Stimulated activated CD8-positive, alpha-beta memory T cell treated with anti-CD3 and anti-CD28 coated beads, Interleukin-15, amount 100 ng/mL, for 24 hours (primary cell): ENCODE data around the gene ADK.
"Not testable (repeated sequence)": the region's sequence is repeated elsewhere in the genome, so short reads cannot be mapped to it uniquely, and the experiment has no call there.

Experiments
- DNase-seq: peaks from one replicate; pipeline ENCODE4 v3.0.0-alpha.2; 2020; ENCODE audit warnings: low read depth

ADK gene

DNA sequence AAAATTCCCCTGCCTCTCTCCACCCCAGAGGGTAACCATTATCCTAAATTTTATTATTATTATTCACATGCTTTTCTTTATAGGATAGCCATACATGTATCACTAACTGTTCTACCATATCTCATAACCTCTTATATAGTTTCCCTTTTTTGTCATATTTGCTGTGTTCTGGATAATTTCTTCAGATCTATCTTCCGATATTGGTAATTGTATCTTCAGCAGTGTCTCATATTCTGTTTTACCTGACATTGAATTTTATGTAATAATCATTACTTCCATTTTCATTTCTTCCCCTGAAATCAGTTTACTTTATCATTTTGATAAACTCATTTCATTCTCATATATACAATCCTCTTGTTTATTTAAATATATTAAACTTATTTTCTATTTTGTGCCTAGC, 273.5 kb downstream of the ADK start:
- no peak for DNase-seq

DNA sequence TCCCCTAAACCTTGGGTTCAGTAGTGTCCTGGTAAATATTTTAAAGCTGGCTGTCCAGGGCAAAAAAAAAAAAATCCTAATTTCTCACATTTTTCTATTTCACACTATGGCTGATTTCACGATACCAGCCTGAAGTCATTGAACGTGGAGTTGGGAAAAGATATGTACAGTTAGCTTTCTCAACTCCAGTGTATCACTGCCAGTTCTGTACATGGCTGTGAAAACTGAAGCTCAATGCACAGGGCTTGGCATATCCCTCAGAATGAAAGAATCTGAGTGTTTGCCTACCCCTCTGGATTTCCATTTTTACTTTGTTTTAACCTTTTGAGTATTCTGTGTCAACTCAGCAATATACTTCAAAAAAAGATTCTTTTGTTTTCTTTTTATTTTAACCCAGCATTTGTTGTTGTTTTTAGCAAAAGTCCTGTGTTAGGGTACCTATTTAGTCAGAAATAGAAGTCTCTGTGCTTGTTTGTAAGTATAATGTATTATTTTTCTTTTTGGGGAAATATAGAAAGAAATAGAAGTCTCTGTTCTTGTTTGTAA, 274.5 kb downstream of the ADK start:
- DNase-seq = no peak

DNA sequence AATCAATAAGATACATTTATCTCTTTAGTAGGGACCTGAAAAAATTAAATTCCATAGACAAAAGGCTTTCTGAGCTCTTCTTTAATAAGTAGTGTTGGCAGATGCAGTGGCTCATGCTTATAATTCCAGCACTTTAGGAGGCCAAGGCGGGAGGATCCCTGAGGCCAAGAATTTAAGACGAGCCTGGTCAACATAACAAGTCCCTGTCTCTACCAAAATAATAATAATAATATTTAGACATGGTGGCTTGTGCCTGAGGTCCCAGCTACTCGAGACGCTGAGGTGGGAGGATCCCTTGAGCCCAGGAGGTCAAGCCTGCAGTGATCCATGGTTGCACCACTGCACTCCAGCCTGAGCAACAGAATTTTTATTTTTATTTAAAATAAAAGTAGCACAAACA, 280.8 kb downstream of the ADK start:
- DNase-seq = no peak

DNA sequence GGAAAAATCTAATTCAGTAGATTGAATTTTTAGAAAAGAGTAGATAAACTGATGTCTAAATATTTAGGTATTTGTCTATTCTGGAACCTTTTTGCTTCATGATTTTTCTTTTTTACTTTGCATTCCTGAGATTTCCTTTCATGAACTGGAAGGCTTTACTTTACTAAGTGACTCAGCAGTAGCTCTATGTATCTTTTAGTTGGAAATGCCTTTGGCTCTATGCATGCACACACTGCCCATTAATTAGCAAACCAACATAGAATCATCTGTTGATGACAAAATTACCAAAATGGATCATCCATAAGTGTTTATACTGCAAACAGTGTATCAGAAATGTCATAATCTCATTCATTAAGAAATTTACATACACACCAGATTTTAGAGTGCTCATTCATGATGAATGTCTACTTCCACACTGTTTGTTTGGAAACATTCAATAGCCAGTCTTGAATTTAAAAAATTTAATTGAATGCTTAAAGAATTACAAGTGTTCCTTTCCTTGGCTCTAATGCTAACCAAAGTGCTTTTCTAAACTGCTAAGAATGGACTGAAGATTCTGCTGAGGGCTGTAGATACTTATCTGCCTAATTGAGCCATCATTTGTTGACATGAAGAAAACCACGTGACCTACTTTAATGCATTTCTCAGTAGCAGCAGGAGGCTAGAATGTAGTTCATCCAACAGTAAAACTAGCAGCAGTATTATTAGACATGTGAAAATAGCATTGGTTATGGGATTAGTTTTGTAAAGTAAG, 282.0 kb downstream of the ADK start:
- DNase-seq = no peak

DNA sequence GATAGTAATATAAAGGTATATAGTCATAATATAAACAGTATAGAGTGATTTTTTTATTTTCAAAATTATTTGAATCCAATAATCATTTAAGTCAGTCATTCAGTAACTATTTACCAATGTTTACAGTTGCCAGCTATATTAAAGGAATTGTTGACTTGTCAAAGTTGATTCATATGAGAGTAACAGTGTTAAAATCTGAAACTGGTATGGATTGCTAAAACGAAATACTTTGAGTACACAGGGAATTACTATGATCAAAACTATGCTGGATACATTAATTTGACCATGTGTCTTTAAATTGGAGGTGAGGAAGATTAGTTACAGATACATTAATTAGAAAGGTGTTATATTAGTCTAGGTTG, 282.6 kb downstream of the ADK start:
- no peak for DNase-seq

DNA sequence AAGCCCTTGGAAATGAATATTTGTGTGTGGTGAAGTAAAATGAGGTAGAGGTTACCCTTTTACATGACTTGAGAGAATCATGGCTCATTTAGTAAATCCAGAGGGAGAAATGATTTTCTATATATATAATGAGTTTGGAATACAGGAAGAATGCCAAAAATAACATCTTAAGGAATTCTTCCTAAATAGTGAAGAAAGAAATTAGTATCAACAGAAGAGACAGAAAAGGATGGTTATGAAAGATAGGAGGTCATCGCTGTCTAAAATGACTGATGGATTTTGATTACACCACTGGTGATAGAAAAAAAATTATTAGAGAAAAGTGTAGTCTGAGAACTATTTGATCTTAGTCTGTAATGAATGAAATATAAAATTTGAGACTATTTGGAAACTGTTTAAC, 283.0 kb downstream of the ADK start:
- no peak for DNase-seq

DNA sequence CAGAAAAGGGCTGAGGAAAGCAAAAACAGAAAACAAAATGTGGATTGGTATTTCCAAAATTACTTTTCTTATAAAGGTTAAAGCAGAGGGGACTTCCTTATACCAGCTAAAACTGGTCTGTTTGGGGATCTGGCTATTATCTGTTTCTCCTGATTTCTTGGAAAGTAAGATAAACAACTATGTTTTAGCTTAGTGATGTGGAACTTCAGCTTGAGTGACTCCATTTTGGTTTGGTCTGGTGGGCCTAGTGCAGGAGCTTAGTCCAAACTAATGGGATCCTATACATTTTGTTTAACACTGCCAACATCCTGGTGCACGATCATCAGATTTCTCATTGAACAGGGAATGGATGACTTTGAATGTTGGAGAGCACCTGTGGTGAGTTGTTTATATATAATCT, 283.5 kb downstream of the ADK start:
- DNase-seq = no peak

DNA sequence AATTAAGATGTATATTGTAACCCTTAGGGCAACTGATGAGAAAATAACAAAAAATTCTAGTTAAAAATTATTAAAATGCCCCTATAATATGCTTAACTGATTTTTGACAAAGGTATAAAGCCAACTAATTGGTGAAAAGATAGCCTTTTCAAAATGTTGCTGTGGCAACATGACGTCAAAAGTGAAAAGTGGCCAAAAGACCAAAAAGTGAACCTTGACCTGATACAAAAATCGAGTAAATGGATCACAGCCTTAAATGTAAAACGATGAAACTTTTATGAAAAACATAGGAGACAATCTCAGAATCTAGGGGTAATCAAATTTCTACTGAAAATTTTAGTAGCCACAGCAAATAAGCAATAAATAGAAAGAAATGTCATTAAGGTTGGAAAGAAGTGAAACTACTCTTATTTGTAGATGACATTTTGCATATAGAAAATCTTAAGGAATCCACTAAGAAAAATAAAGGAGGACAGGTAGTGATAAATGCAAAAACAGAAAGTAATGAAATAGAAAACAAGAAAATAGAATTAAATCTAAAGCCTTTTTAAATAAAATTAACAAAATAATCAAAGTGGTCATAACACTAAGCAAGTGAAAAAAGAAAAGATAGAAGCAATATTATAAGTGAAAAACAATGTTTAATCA, 285.6 kb downstream of the ADK start:
- DNase-seq = no peak

DNA sequence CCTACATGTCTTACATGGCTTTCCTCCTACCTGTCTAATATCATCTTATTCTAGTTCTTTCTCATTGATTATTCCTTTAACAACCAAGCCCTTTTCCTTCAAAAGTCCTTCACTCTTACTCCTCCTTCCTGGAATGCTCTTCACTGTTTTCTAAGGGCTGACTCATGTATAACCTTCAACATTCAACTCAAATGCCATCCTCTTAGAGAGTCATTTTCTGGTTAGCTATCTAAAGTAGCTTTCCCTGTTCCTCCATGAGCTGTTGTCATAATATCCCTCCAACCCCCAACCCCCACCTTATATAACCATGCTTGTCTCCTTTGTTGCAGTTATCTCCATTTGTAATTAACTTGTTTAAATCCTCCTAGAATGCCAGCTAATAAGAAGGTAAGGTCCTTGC, 286.8 kb downstream of the ADK start:
- DNase-seq = no peak

DNA sequence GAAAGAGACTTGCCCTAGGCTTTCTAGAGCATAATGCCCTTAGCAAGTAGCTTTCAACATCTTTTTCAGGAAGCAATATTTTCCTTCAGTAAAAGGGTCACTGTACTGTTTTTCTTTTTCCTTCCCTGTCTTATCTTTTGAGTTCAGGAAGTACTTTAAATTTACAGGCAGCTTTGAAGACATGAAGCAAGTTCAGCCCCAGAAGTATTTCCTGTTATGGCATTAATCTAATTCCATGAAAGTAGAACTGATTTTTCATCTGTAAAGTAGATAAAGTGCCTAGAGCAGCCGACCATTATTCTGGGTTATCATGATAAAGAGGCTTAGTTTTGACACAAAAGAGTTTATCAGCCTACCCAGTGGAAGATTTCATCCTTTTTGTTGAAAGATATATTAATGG, 288.2 kb downstream of the ADK start:
- no peak for DNase-seq

DNA sequence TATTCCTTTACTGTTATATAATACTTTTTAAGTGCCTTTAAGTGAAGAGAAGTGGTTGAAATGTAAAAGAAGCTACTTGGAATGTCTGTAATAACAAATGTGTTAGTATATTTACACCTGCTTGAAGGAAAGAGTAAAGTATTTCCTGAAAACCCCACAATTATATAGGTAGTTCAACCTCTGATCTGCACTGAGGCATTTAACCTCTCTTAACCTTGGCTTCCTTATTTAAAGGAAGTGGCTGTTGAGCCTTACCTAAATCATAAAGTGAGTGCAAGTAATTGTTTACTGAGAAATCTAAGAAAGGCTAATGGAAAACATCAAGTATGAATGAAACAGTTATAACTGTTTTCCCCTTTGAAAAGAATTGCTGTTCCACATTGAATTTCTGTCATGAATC, 294.5 kb downstream of the ADK start:
- DNase-seq = no peak

DNA sequence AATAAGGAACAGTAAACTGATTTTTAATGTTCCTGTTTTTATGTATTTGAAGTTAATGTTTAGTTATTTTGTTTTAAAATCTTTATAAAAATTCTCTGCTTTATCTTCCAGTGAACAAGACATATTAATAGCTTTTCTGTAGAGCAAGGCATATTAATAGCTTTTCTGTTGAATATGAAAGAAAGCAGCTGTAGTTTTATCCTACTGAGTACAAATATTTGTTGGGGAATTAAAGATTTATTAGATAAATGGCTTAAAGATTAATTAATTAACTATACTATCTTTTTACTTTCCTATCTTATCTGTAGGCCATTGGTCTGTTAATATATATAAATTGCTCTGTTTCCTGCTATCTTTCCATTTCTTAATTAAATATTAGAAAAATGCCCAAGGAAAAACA, 299.6 kb downstream of the ADK start:
- DNase-seq = no peak

DNA sequence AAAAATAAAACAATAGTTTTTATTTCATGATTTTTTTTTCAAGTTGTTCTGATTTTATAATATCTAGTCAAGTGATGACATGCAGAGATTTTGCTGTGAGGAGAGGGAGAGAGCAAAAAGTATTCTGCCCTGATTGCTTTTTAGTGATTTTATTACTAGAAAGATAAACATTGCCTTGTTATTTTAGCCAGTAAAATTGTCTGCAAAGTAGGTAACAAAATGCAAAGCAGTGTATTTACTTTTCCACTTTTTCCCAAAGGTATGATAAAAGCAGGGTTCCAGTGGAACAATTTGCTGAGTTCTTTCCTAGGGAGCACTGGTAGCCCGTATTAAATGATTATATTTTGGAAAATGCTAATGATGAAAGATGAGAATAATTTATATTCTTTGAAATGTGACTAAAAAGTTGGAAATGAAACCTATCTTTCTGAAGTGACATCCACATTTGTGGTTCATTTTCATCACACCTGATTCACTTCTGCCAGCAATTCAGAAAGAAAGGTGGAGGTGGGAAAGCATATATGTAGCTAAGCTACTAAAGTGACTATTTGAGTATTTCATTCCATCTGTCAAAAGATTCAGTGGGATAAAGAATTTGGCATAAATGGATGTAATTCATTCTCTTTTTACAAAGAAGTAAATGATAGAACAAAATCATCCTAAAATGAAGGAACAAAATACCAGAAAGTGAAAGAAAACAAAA, 300.3 kb downstream of the ADK start:
- DNase-seq = no peak

DNA sequence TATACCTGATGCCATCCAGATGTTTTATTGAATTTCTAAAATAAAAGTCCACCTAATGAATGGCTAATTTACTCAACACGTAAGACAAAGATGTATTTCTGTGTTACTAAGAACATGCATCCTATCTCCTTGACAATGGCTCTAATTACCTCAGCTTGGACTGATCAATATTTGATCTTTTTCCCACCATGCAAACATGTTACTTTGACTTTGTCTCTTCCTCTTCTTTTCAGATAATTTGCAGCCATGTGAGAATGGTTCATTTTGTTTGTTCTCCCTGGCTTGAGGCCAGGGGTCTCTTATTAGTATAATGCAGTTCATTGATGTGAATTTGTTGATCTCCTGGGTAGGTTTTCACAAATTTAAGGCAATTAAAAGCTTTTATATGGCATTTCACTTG, 302.1 kb downstream of the ADK start:
- DNase-seq = no peak

DNA sequence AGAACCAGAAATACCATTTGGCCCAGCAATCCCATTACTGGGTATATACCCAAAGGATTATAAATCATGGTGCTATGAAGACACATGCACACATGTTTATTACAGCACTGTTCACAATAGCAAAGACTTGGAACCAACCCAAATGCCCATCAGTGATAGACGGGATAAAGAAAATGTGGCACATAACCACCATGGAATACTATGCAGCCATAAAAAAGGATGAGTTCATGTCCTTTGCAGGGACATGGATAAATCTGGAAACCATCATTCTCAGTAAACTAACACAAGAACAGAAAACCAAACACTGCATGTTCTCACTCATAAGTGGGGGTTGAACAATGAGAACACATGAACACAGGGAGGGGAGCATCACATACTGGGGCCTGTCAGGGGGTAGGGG, 306.5 kb downstream of the ADK start:
- not testable (repeated sequence) for DNase-seq

DNA sequence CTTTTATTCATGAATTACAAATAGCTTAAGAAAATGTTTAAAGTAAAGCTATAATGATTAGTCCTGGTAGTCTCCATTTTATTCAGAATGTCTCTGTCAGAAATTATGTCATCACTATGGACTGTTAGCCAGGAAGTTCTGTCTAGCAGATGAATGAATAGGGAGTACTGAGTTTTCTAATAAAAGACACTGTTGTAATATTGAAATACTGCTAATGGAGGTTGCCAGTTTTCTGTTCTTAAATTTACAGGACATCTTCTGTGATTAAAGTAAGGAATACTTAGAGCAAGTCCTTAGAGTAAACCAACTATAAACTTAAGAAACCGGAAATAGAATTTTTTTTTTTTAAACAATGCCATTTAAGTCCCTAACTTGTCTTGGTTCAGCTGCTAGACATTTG, 309.8 kb downstream of the ADK start:
- DNase-seq = no peak

DNA sequence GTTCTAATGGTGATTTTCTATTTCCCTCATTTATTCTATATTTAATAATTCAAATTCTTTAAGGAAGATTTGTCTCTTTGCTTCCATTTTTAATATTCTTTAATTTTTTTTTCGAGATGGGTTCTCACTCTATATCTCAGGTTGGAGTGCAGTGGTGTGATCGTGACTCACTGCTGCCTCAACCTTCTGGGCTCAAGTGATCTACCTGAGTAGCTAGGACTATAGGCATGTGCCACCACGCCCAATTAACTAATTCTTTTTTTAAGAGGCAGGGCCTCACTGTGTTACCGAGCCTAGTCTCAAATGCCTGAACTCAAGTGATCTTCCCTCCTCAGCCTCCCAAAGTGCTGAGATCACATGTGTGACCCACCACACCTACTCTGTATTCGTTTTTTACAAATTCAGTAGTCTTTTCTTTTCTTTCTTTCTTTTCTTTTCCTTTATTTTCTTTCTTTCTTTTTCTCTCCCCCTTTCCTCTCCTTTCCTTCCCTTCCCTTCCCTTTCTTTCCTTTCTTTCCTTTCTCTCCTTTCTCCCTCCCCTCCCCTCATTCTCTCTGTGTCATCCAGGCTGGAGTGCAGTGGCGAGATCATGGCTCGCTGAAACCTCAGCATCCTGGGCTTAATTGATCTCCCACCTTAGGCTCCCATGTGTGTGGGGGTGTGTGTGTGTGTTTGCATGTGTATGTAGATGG, 323.1 kb downstream of the ADK start:
- no peak for DNase-seq

DNA sequence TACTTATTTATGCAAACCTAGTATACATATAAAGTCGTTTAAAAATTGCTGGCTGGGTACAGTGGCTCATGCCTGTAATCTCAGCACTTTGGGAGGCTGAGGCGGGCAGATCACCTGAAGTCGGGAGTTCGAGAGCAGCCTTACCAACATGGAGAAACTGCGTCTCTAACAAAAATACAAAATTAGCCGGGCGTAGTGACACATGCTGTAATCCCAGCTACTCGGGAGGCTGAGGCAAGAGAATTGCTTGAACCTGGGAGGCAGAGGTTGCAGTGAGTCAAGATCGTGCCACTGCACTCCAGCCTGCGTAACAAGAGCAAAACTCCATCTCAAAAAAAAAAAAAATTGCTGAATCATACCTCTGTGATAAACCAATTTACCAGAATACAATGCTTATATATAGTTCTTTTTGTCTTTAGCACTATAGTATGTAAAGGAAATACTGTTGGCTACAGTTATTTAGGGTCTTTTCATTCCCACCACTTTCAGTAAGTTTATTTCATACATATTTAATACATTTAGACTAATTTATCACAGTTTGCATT, 325.2 kb downstream of the ADK start:
- not testable (repeated sequence) for DNase-seq

DNA sequence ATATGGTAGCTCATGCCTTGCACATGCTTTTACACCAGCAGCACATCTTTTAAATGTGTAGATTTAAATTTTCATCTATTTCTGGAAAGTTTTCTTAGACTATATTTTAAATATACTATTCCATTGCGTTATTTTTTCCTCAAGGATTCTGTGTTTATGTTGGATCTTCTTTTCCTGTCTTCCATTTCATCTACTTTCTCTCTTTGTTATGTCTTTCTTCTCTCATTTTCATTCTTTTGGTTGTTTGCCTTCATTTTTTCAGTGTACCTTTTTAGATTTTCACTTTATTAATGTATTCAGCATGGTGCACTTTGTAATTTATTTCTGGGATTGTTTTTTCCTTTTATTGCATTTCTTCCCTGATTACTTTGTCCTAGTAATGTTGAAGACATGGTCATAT, 329.8 kb downstream of the ADK start:
- DNase-seq = no peak

DNA sequence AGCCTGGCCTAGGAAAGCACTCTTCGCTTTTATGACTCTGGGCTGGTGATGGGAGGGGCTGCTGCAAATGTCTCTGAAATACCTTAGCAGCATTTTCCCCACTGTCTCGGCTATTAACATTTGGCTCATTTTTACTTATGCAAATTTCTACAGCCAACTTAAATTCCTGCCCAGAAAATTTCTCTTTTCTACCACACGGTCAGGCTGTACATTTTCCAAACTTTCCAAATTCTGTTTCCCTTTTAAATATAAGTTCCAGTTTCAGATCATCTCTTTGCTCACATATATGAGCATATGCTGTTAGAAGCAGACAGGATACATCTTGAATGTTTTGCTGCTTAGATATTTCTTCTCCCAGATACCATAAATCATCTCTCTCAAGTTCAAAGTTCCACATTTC, 332.3 kb downstream of the ADK start:
- DNase-seq = no peak

DNA sequence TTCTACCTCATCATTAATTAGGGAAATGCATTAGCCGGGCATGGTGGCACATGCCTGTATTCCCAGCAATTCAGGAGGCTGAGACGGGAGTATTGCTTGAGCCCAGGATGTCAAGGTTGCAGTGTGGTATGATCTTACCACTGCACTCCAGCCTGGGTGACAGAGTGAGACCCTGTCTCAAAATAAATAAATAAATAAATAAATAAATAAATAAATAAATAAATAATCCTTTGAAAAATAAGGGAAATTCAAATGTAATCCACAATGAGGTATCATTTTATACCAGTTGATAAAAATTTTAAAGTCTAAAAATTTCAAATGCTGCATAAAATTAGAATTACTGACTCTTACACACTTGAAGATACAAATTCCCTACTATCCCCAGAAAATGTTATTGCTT, 334.3 kb downstream of the ADK start:
- DNase-seq = no peak

DNA sequence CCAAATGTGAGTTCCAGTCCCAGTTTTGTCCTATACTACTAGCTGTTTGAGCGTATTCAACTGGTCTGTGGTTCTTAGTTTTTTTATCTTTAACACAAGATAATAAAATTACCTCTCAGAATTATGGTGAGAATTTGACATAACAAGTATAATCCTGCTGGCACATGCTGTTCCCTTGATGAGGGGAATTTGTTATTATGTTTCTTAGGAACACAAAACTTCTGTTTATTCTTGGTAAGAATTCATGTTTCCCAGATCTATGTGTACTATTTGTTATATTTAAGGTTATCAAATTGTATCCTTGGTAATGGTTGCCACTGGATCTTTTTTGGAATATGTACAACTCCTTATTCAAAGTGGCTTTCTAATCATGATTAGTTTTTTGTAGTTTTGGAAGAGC, 335.6 kb downstream of the ADK start:
- no peak for DNase-seq
